GM12873 (cell line): ENCODE measurements around the gene SEL1L.

ENCODE experiments used
- TF ChIP-seq, protein P1 (sequence below): IDR thresholded peaks from 2 replicates; pipeline ENCODE4 v1.5.1; 2012; ENCODE audit warnings: low read depth, mild to moderate bottlenecking, moderate library complexity, low read length, control low read depth; ENCODE audit not compliant: insufficient read depth; ENCODE audit errors: missing control alignments

Gene SEL1L

DNA sequence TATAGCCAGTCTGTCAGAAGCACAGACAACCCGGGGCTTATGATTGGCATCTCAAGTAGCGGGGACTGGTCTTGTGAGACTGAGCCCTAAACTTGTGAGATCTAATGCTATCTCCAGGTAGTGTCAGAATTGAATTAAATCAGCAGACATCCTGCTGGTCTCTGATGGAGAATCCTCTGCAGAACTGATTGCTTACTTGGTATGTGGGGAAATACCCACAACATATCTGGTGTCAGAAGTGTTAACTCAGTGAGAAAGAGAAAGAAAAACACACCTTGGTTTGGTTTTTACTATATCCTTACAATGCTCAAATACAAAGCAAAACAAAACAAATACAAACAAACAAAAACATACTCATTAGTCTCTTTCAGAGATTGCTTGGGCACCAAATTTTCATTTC, 10.0 kb downstream of the SEL1L start:
- TF ChIP-seq, protein P1, sequence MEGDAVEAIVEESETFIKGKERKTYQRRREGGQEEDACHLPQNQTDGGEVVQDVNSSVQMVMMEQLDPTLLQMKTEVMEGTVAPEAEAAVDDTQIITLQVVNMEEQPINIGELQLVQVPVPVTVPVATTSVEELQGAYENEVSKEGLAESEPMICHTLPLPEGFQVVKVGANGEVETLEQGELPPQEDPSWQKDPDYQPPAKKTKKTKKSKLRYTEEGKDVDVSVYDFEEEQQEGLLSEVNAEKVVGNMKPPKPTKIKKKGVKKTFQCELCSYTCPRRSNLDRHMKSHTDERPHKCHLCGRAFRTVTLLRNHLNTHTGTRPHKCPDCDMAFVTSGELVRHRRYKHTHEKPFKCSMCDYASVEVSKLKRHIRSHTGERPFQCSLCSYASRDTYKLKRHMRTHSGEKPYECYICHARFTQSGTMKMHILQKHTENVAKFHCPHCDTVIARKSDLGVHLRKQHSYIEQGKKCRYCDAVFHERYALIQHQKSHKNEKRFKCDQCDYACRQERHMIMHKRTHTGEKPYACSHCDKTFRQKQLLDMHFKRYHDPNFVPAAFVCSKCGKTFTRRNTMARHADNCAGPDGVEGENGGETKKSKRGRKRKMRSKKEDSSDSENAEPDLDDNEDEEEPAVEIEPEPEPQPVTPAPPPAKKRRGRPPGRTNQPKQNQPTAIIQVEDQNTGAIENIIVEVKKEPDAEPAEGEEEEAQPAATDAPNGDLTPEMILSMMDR, result no peak

DNA sequence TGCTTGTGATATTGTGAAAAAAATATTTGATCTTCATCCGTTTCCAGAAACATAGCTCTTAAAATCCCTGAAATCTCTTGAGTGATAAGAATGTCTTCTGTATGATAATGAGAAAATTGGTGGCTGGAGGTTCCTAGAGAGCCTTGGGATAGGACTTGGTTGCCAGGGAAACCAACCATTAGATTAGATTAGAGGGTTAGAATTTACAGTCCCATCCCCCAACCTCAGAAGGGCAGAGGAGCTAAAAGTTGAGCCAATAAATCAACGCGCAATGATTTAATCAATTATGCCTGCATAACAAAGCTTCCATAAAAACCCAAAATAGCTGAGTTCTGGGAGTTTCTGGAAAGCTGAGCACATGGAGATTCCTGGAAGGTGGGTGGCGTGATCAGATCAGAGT, 10.6 kb downstream of the SEL1L start:
- TF ChIP-seq, protein P1, result no peak

DNA sequence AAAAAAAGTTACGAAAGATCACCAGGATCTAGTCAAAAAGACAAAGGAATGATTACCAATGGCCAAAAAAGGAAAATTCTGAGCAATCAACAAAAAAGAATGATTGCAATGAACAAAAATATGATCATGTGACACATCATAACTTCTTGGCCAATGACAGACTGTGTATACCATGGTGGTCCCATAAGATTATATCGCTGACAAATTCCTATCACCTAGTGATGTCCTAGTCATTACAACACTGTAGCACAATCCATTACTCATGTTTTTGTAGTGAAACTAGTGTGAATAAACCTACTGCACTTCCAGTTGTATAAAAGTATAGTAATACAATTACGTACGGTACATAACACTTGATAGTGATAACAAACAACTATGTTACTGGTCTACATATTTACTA, 12.3 kb downstream of the SEL1L start:
- TF ChIP-seq, protein P1, result no peak

DNA sequence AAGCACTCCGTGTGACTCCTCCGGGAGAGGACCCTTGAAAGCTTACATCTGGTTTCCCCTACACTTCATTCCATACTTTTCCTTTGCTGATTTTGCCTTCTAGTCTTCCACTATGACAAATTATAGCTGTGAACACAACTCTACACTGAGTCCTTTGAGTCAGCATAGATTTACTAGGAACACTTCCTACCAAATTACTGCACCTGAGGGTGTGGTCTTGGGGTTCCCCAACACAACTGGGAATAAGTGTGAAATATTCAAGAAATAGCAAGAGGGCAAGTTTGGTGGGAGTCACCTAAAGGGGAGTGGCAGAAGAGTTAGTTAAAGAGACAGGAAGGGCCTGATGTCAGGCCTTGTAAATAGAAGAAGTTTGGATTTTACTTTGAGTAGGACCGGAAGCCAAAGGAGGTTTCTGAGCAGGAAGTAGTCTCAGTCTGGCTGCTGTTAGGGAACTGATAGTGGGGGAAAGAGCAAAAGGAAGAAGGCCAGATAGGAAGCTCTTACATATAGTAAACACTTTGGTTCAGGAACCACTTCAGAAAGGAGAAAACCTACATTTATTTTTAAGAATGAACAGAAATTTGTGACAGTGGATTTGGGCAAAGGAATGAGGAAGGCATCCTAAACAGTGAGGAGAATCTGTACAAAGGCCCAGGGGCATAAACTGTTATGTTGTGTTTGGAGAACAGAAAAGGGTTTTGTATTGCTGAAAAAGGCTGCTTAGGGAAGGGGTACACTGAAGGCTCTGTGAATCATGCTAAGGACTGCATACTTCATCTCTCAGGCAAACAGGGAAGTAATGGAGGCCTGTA, 14.2 kb downstream of the SEL1L start:
- TF ChIP-seq, protein P1, result no peak

DNA sequence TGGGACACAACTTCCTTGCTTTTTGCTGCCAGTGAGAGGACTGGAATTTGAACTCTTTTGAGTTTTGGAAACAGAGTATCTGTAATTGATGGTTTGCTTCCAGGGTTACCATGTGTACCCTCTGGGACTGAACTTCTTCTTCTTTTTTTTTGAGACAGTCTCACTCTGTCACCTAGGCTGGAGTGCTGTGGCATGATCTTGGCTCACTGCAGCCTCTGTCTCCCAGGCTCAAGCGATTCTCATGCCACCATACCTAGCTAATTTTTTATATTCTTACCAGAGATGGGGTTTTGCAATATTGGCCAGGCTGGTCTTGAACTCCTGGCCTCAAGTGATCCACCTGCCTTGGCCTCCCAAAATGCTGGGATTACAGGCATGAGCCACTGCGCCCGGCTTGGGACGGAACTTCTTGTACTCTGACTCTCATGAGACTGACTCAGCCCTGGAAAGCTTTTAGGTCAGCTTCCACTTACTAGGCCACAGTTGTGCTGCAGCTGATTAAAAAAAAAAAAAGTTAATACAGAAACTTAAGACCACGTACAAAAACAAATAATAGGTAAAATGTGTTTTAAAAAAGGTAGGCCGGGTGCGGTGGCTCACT, 15.8 kb downstream of the SEL1L start:
- TF ChIP-seq, protein P1, result no peak

DNA sequence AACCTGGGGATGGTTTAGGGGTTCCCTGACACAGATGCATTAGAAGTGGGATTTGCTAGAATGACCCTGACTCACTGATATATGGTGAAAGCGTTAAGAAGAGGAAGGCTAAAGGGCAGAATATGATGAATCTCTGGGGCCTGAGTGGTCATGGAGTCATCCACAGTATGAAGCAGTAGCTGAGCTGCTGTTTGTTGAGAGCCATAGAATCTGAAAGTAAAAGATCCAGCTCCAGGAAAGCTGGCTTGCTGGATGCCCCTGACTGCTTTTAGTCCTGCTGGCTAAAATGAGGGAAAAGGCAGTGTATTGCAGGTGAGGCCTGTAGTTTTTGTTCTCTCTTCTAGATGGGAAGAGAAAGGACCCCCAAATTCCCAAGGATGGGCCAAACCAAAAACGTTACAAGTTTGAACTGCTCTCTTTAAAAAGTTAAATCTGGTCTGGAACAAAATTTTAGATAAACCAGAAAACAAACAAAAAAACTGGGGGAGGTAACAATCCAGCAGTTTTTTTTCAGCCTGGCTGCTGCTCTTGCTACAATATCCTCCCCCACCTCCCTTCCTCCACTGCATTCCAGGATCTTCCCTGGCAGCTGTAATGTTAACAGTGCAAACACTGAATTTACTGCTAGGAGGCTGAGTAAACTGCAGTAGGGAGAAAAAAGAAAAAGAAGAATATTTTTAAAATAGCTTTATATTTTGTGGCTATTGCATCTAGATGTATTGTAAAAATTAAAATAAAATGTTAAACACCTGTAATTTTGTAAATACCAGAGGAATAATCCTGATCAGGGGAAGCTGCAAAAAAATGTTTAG, 16.5 kb downstream of the SEL1L start:
- TF ChIP-seq, protein P1, result no peak
